Subcutaneous abdominal adipose tissue (tissue), 5 donors: ENCODE measurements around the gene RABGAP1L.

Experiments used
- H3K27ac ChIP-seq: one replicate; pipeline ENCODE4 v1.7.0; 2013; ENCODE audit warnings: low read depth, mild to moderate bottlenecking, inconsistent platforms, low read length, moderate library complexity
- H3K27me3 ChIP-seq, 5 donors: one replicate each; pipeline ENCODE4 v1.7.0; 2013; ENCODE audit warnings: low read length in 5 of 5, inconsistent platforms in 1 of 5; ENCODE audit not compliant: control insufficient read depth in 5 of 5, insufficient read depth in 4 of 5
- H3K36me3 ChIP-seq, 5 donors: one replicate each; pipeline ENCODE4 v1.7.0; 2013; ENCODE audit warnings: low read length in 5 of 5; ENCODE audit not compliant: control insufficient read depth in 5 of 5, insufficient read depth in 5 of 5
- H3K4me1 ChIP-seq, 5 donors: one replicate each; pipeline ENCODE4 v1.7.0; 2013; ENCODE audit warnings: low read length in 5 of 5, mild to moderate bottlenecking in 3 of 5, moderate library complexity in 1 of 5; ENCODE audit not compliant: control insufficient read depth in 5 of 5, insufficient read depth in 5 of 5
- H3K4me3 ChIP-seq, 5 donors: one replicate each; pipeline ENCODE4 v1.7.0; 2013; ENCODE audit warnings: low read length in 5 of 5, low read depth in 1 of 5
- H3K9ac ChIP-seq, 5 donors: one replicate each; pipeline ENCODE4 v1.7.0; 2013; ENCODE audit warnings: low read length in 5 of 5, mild to moderate bottlenecking in 4 of 5, moderate library complexity in 3 of 5
- H3K9me3 ChIP-seq, 5 donors: one replicate each; pipeline ENCODE4 v1.7.0; 2013; ENCODE audit warnings: low read length in 5 of 5; ENCODE audit not compliant: control insufficient read depth in 5 of 5
- donor health status: healthy.
- donor health status: healthy.
- donor health status: healthy.
- donor health status: healthy.
- donor health status: healthy.

Gene RABGAP1L

DNA sequence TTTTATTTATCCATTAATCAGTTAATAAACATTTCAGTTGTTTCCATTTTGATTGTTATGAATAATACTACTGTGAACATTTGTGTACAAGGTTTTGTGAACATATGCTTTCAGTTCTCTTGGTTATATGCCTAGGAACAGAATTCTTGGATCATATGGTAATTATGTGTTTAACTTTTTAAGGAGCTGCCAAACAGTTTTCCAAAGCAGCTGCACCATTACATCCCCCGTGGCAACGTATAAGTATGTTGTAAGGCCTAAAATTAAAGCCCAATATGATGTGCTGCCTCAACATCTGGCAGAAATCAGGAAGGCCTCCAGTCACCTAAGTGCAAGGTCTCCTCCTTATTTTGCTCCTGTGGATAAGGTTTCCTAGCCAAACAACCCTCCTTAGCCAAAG, 604.9 kb downstream of the RABGAP1L start:
- Histone ChIP-seq H3K36me3 (no peaks in the 10 kb centered on the region), H3K4me3 (no peak overlapping the region), H3K9ac (no peak overlapping the region), H3K27me3 (no peaks in the 10 kb centered on the region), H3K9me3 (no peaks in the 10 kb centered on the region), H3K4me1 (no peaks in the 10 kb centered on the region), H3K27ac (no peak overlapping the region)

DNA sequence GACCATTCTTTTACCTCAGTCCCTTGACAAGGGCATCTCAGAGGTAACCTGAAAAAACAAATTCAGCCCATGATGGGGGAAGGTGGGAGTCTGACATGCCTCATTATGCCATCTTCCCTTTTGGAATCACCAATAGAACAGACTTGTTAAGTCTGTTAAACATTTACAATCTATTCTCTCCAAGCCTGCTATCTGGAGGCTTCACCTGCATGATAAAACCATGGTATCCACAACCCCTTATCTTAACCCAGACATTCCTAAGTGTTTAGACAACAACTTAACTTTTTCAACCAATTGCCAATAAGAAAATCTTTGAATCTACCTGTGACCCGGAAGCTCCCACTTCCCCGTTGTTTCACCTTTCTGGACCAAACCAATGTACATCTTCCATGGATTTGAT, 607.4 kb downstream of the RABGAP1L start:
- Histone ChIP-seq H3K9me3 (no peaks in the 10 kb centered on the region), H3K27me3 (no peaks in the 10 kb centered on the region), H3K9ac (no peak overlapping the region), H3K4me3 (no peak overlapping the region), H3K4me1 (no peaks in the 10 kb centered on the region), H3K36me3 (no peaks in the 10 kb centered on the region), H3K27ac (no peak overlapping the region)

DNA sequence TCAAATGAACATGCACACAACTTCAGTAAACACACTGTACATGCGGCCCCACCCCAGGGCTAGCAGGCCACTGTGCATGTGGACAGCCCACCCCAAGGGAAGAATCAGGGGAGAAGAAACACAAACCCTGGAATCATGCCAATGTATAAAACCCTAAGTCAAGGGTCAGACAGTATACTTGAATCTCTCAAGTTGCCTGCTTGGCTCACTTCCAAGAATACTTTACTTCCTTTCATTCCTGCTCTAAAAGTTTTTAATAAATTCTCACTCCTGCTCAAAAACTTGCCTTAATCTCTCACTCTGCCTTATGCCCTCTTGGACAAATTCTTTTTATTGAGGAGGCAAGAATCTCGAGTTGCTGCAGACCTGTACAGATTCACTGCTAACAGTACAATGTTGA, 609.2 kb downstream of the RABGAP1L start:
- no peaks in the 10 kb centered on the region for H3K9me3 ChIP-seq
- no peaks in the 10 kb centered on the region for H3K4me1 ChIP-seq
- H3K36me3 ChIP-seq: no peaks in the 10 kb centered on the region
- no peaks in the 10 kb centered on the region for H3K27me3 ChIP-seq
- no peak overlapping the region for H3K4me3 ChIP-seq
- no peak overlapping the region for H3K9ac ChIP-seq
- H3K27ac ChIP-seq: no peak overlapping the region

DNA sequence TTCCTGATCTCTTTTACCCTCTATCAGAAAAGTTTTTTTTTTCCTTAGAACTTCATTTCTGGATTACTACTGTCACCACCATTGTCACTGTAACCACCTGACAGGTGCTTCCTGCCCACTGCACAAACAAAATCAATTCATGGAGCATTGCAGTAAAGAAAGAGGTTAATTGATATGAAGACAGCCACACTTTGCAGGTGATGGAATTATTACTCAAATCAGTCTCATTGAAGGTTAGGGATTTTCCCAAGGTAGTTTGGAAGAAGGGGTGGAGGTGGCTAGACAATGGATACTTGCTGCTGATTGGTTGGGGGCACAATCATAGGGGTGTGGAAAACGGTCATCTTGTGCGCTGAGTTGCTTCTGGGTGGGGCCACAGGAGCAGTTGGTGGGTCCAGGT, 609.6 kb downstream of the RABGAP1L start:
- Histone ChIP-seq H3K9ac (no peak overlapping the region), H3K27me3 (no peaks in the 10 kb centered on the region), H3K4me3 (no peak overlapping the region), H3K9me3 (no peaks in the 10 kb centered on the region), H3K27ac (no peak overlapping the region), H3K36me3 (no peaks in the 10 kb centered on the region), H3K4me1 (no peaks in the 10 kb centered on the region)

DNA sequence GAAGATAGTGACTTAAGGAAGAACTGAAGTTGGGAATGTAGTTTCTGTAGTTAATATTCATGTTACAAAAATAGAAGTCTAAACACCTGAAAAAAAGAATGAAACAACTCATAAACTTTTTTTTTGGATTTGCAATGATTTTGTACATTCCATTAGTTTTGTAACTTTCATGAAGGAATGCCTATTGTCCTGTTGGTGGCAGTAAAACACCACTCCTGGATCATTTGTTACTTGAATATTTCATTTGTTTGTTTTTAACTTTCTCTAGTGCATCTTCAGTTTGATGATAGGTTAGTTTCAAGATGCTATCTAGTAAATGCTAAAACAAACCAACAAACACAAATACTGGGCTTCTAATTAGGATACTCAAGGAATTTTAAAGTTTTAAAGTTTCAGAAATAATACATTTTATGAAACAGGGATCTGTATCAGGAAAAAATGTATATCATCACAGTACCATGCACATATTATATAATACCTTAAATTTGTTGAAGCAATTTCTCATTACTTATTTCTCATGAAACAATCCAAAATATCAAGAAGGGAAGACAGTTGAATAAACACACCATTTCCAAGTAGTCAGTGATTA, 610.7 kb downstream of the RABGAP1L start:
- H3K4me1 ChIP-seq: no peaks in the 10 kb centered on the region
- no peak overlapping the region for H3K27ac ChIP-seq
- no peaks in the 10 kb centered on the region for H3K36me3 ChIP-seq
- no peaks in the 10 kb centered on the region for H3K27me3 ChIP-seq
- no peaks in the 10 kb centered on the region for H3K9me3 ChIP-seq
- H3K9ac ChIP-seq: no peak overlapping the region
- H3K4me3 ChIP-seq: no peak overlapping the region

DNA sequence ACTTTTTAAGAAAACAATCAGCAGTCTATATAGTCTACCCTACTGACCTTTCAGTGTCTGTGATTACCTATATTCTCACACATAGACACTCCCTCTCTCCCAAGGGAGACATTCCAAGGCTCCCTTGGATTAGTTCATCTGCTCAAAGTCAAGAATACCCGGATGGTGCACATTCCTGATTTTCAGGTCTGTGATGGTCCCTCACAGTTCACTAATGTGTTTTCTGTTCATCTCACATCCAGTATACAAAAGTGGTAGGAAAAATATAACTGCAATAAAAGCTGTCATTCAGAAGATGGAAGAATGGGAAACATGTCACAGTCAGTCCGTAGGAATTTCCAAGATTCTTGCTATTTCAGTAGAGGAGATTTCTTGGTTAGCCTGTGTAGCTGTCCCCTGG, 616.3 kb downstream of the RABGAP1L start:
- H3K4me3 ChIP-seq: no peak overlapping the region
- H3K4me1 ChIP-seq: no peaks in the 10 kb centered on the region
- H3K36me3 ChIP-seq: no peaks in the 10 kb centered on the region
- H3K9ac ChIP-seq: no peak overlapping the region
- no peaks in the 10 kb centered on the region for H3K9me3 ChIP-seq
- H3K27me3 ChIP-seq: no peaks in the 10 kb centered on the region
- H3K27ac ChIP-seq: no peak overlapping the region

DNA sequence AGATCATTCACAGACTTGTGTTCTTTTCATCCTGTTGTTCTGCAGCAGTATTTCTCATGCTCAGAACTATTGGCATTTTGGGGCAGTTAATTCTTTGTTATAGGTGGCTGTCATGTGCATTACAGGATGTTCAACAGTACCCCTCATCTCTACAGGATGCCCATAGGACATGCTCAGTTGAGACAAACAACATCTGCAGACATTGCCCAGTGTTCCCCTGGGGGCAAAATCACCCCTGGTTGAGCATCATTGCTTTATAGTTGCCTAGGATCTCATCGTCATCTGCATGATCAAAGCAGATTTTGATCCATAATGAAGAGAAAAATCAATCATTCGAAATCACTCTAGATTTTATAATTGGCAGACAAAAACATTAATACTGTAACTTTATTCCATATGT, 617.9 kb downstream of the RABGAP1L start:
- H3K9me3 ChIP-seq: no peaks in the 10 kb centered on the region
- H3K4me1 ChIP-seq: no peaks in the 10 kb centered on the region
- H3K9ac ChIP-seq: no peak overlapping the region
- no peaks in the 10 kb centered on the region for H3K27me3 ChIP-seq
- H3K36me3 ChIP-seq: no peaks in the 10 kb centered on the region
- H3K4me3 ChIP-seq: no peak overlapping the region
- no peak overlapping the region for H3K27ac ChIP-seq

DNA sequence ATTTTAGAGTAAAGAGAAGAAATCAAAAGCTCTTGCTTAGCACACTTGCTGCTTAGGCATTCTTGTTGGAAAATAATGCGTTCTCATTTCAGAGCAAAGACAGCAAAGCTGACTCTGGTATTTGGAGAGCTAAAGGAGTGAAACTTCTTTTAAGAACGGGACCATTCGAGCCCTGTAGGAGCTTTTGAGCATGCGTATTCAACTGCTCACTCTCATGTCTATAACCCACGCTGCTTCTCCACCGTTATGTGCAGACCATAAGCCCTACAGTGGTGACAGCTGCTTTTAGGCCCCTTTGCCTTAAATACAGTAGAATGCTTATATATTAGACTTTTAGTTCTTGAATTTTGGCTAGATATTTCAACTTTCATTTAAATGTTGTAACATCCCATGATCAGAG, 626.2 kb downstream of the RABGAP1L start:
- Histone ChIP-seq H3K4me1 (no peaks in the 10 kb centered on the region), H3K27me3 (no peaks in the 10 kb centered on the region), H3K9ac (no peak overlapping the region), H3K36me3 (no peaks in the 10 kb centered on the region), H3K9me3 (no peaks in the 10 kb centered on the region), H3K27ac (no peak overlapping the region), H3K4me3 (no peak overlapping the region)

DNA sequence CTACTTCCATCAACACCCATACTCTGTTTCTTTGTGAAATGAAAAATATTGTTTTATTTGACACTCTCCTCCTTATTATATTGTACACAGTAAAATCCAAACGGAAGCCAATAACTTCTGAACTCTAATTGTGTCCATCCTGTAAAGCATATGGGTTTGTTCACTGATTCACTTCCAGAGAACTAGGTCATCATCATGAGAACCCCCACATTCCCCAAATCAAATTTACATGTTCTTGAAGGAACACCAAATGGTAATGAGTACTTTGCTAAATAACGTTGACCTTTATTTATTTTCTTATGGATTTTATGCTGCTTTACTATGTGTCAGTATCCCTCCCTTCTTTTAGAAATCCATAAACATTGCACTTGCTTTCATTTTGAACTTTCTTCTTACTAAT, 627.0 kb downstream of the RABGAP1L start:
- Histone ChIP-seq H3K27me3 (no peaks in the 10 kb centered on the region), H3K27ac (no peak overlapping the region), H3K36me3 (no peaks in the 10 kb centered on the region), H3K9ac (no peak overlapping the region), H3K9me3 (no peaks in the 10 kb centered on the region), H3K4me3 (no peak overlapping the region), H3K4me1 (no peaks in the 10 kb centered on the region)

DNA sequence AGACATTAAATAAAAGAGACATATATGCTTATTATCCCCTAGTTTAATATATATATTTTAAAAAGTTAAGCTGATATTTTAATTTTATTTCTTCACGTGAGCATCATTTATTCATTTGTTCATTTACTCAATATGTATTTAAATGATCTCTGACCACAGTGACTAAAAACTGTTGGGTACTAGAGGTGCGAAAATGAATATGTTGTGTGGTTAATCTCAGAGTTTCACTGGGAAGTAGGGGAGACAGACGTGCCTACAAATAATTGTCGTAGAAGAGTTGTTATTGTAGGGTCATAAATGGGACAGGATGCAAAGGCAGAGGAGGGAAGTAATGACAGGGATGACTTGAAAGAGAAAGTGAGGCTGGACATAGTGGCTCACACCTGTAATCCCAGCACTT, 627.4 kb downstream of the RABGAP1L start:
- H3K9ac ChIP-seq: no peak overlapping the region
- no peaks in the 10 kb centered on the region for H3K27me3 ChIP-seq
- H3K9me3 ChIP-seq: no peaks in the 10 kb centered on the region
- no peaks in the 10 kb centered on the region for H3K36me3 ChIP-seq
- no peak overlapping the region for H3K4me3 ChIP-seq
- H3K4me1 ChIP-seq: no peaks in the 10 kb centered on the region
- no peak overlapping the region for H3K27ac ChIP-seq

DNA sequence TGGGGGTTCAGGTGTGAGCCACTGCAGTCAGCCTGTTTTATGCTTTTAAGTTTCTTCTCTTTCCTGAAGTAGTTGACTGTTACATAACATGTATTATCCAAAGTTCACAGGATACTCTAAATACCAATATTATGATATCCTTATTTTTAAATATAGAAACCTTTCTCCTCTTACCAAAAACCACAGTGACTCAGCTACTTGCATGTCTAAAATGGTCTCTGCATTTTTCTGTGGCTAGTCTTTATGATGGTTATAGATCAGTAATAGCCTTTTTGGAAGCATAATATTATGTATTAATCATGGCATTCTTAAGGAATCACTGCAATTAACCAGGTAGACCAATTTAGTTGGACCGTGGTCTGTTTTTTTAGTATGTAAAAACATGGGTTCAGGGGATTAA, 629.7 kb downstream of the RABGAP1L start:
- no peak overlapping the region for H3K4me3 ChIP-seq
- H3K9ac ChIP-seq: no peak overlapping the region
- no peaks in the 10 kb centered on the region for H3K4me1 ChIP-seq
- H3K27ac ChIP-seq: no peak overlapping the region
- H3K9me3 ChIP-seq: no peaks in the 10 kb centered on the region
- no peaks in the 10 kb centered on the region for H3K36me3 ChIP-seq
- no peaks in the 10 kb centered on the region for H3K27me3 ChIP-seq
